CD4-positive, alpha-beta memory T cell (primary cell): ENCODE results near the gene EFCAB7. TPM values are rescaled to one million over a fixed set of nuclear protein-coding genes. Genes with fewer than 3 reads are reported as not detected.
A peak's percentile ranks its signal among the peaks of the same experiment; 100 is the strongest.

ENCODE experiments used
- CTCF ChIA-PET: fragments of 350-600 bp; sonication (Branson Sonifier 250); formaldehyde crosslinking; loops from one replicate; lab custom pipeline; 2021; ENCODE audit warnings: inconsistent platforms; ENCODE audit not compliant: partially characterized antibody; lab: Charles Lee
- POLR2A ChIA-PET: fragments of 350-600 bp; sonication (Branson Sonifier 250); formaldehyde crosslinking; loops from one replicate; lab custom pipeline; 2021; ENCODE audit not compliant: partially characterized antibody; lab: Charles Lee
- DNase-seq, 5 donors: peaks; one replicate each; pipeline versions ENCODE4 v3.0.0 to v3.0.0-alpha.2; 2020 to 2022; ENCODE audit warnings: mixed read lengths in 1 of 5
- H3K27ac ChIP-seq: one replicate; pipeline ENCODE4 v1.7.0; 2013; ENCODE audit warnings: low read depth, low read length
- H3K27me3 ChIP-seq: 2 replicates; pipeline ENCODE4 v1.7.0; 2013; ENCODE audit warnings: mild to moderate bottlenecking, low read length, moderate library complexity; ENCODE audit not compliant: insufficient read depth
- H3K36me3 ChIP-seq: 2 replicates; pipeline ENCODE4 v1.7.0; 2013; ENCODE audit warnings: mild to moderate bottlenecking, low read length, moderate library complexity; ENCODE audit not compliant: insufficient read depth
- H3K4me1 ChIP-seq: 2 replicates; pipeline ENCODE4 v1.7.0; 2013; ENCODE audit warnings: mild to moderate bottlenecking, low read length, moderate library complexity; ENCODE audit not compliant: insufficient read depth
- H3K4me3 ChIP-seq, 2 donors: one replicate each; pipeline ENCODE4 v1.7.0; 2013; ENCODE audit warnings: low read length in 2 of 2, mild to moderate bottlenecking in 1 of 2
- H3K9me3 ChIP-seq, 2 donors: one replicate each; pipeline ENCODE4 v1.7.0; 2013; ENCODE audit warnings: low read length in 2 of 2, control low read depth in 1 of 2; ENCODE audit not compliant: control insufficient read depth in 1 of 2
- H3K27ac Mint-ChIP-seq, 7 donors: one replicate each; pipeline ENCODE4 v1.8.0; 2020 to 2021; ENCODE audit warnings: mixed read lengths in 7 of 7, mild to moderate bottlenecking in 6 of 7, inconsistent platforms in 3 of 7, moderate library complexity in 3 of 7
- H3K27me3 Mint-ChIP-seq, 2 donors: one replicate each; pipeline ENCODE4 v1.8.0; 2020 to 2021; ENCODE audit warnings: mixed read lengths in 2 of 2
- H3K36me3 Mint-ChIP-seq, 2 donors: one replicate each; pipeline ENCODE4 v1.8.0; 2020 to 2021; ENCODE audit warnings: mixed read lengths in 2 of 2, inconsistent platforms in 1 of 2, mild to moderate bottlenecking in 1 of 2
- H3K4me1 Mint-ChIP-seq, 4 donors: one replicate each; pipeline ENCODE4 v1.8.0; 2020 to 2021; ENCODE audit warnings: mixed read lengths in 4 of 4, mild to moderate bottlenecking in 1 of 4
- H3K4me3 Mint-ChIP-seq, 8 donors: one replicate each; pipeline ENCODE4 v1.8.0; 2020 to 2021; ENCODE audit warnings: mixed read lengths in 8 of 8, mild to moderate bottlenecking in 7 of 8, moderate library complexity in 6 of 8, inconsistent platforms in 3 of 8
- H3K9me3 Mint-ChIP-seq, 8 donors: one replicate each; pipeline ENCODE4 v1.8.0; 2020 to 2021; ENCODE audit warnings: mixed read lengths in 8 of 8, mild to moderate bottlenecking in 5 of 8, inconsistent platforms in 3 of 8, moderate library complexity in 1 of 8
- intact Hi-C: fragments of 100-400 bp; cut with micrococcal nuclease; formaldehyde crosslinking; loops from one replicate; pipeline ENCODE4 v1.15.1; 2023
- polyA plus RNA-seq, 2 donors: library from polyadenylated mRNA; unstranded; fragments of 300-500 nt; fragmentation: Illumina TruSeq; gene quantifications; one replicate each; pipeline ENCODE4 v1.2.3, GENCODE V29; 2021
- total RNA-seq, 2 experiments: library from RNA; stranded (reverse); gene quantifications; one replicate each; pipeline ENCODE4 v1.2.3, GENCODE V29; 2021

EFCAB7 gene
- total and polyA plus RNA-seq, 4 experiments from 2014 or later = 4.3 to 15.1 (median 8.0) TPM

DNA sequence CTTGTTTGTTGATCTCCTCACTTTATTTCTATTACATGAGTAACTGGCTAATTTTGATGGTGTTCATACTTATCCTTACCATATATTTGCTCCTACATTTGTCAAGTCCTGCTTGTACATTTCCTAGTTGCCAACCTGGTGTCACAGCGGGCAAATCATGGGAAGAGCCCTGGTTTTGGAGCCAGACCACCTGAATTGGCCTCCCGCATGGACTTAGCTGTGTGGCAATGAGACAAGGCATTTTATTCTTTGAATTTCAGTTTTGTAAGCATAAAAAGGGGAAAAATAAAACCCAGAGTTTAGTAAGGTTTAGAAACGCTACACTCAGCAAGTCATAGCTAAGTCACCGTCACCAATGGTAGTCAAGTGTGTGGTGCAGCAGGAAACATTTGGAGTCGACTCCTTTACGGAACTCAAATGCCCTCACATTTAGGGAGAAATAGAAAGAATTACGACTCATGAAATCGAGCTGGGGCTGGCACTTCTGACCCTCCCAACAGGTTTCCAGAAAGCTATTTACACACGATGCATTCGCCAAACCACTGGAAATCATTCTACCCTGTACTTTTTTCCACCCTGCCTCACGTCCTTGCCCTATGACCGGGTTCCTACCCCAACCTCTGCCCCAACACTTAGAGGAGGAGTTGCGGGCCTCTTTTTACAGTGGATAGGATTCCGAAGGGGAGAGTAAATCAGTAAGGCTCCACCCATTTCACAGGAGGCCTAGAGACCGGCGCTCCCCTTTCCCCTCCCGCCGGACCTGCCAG lies 69.4 kb downstream of the EFCAB7 start:
- POLR2A ChIA-PET = interaction anchor here (0.6 to 2.6 kb wide), 12 partner anchors 10 to 1157 kb away, joined by 3 to 14 read pairs (median 4); partner anchors contain the start of genes EFCAB7 and ITGB3BP
- Histone ChIP-seq H3K4me3 (peak overlapping the region; percentile 44 to 94), H3K27me3 (no peaks in the 10 kb centered on the region), H3K9me3 (no peaks in the 10 kb centered on the region), H3K27ac (peak overlapping the region; percentile 73), H3K36me3 (no peaks in the 10 kb centered on the region), H3K4me1 (peaks cover 10% of the 10 kb centered on the region)
- Mint-ChIP-seq H3K4me1 (peaks cover 22 to 36% (median 28%) of the 10 kb centered on the region in 4 donors), H3K27ac (peak overlapping the region; percentile 79 to 99 (median 95)), H3K4me3 (peak overlapping the region; percentile 85 to 99 (median 96)), H3K27me3 (no peaks in the 10 kb centered on the region), H3K36me3 (peaks cover 0 to 12% of the 10 kb centered on the region in 2 donors), H3K9me3 (peaks cover 0 to 5% (median 0%) of the 10 kb centered on the region in 8 donors)
- intact Hi-C loops = loop anchor here (1.0 to 5.0 kb wide), 4 partner anchors 69 to 905 kb away; partner anchors contain the start of genes ALG6, DOCK7, EFCAB7 and ITGB3BP
- no peak for DNase-seq
- CTCF ChIA-PET = interaction anchor here (0.7 to 2.7 kb wide), 4 partner anchors 10 to 17 kb away, joined by 3 to 15 read pairs (median 3); no protein-coding TSS in a partner anchor

GRCh38 chr1:63593303-63593885 lies 70.1 kb downstream of the EFCAB7 start, which contains the start of gene PGM1:
Gene PGM1 (plus strand): TSS chr1:63593411. CDS start chr1:63593489, 78 bp downstream.
- H3K36me3 ChIP-seq = no peaks in the 10 kb centered on the region
- no peaks in the 10 kb centered on the region for H3K27me3 Mint-ChIP-seq
- H3K4me1 Mint-ChIP-seq = peaks cover 22 to 36% (median 28%) of the 10 kb centered on the region in 4 donors
- peak within 1 kb of the TSS; percentile 96 to 100 (median 99) for H3K27ac Mint-ChIP-seq
- H3K9me3 Mint-ChIP-seq = peaks cover 0 to 5% (median 0%) of the 10 kb centered on the region in 8 donors
- H3K4me3 ChIP-seq = peak within 1 kb of the TSS; percentile 48 to 94
- intact Hi-C loops = loop anchor here (1.0 to 5.0 kb wide), 4 partner anchors 70 to 906 kb away; partner anchors contain the start of genes ALG6, DOCK7, EFCAB7 and ITGB3BP
- peak within 1 kb of the TSS; percentile 73 for H3K27ac ChIP-seq
- no peaks in the 10 kb centered on the region for H3K27me3 ChIP-seq
- peak; percentile 78 to 83 (median 82) for DNase-seq
- no peaks in the 10 kb centered on the region for H3K9me3 ChIP-seq
- H3K4me3 Mint-ChIP-seq = peak within 1 kb of the TSS; percentile 95 to 99 (median 98)
- POLR2A ChIA-PET = interaction anchor here (0.6 to 2.6 kb wide), 14 partner anchors 11 to 1373 kb away, joined by 3 to 14 read pairs (median 4); partner anchors contain the start of genes EFCAB7, ITGB3BP and JAK1
- peaks cover 0 to 12% of the 10 kb centered on the region in 2 donors for H3K36me3 Mint-ChIP-seq
- CTCF ChIA-PET = interaction anchor here (0.6 to 1.4 kb wide), 4 partner anchors 11 to 18 kb away, joined by 3 read pairs; no protein-coding TSS in a partner anchor
- peaks cover 10% of the 10 kb centered on the region for H3K4me1 ChIP-seq

DNA sequence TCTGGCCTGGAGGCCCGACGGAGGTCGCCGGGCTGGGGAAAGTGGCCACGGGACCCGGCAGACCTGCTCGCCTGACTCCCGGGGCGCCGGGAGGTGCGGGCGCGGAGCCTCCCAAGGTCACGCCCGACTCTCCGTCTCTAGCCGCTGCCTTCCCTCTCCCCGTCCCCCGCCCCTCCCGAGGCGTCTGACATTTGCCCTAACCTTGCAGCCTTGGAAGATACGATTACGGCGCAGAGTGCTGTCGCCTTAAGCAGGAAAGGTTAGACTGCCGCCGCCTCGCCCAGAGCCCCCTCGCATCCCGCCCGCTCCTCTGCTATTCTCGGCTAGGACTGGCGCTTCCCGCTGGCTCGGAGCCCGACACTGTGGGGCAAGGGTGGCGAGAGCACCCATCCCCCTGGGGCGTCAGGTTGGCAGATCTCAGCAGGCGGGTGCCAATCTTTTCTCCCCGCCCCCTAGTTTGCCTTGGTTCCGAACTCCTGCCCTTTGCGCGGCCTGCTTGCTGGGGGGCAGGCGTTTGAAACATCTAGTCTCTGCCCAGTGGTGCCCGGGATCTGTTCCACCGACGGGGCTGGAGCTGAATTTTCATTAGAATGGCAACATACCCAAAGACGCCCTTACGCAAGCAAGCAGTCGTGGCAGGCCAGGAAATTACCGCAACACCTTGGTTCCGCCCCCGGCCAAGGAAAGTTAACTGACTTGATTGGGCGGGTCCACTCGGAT lies 70.7 kb downstream of the EFCAB7 start:
- peak overlapping the region; percentile 48 to 94 for H3K4me3 ChIP-seq
- peaks cover 20 to 36% (median 27%) of the 10 kb centered on the region in 4 donors for H3K4me1 Mint-ChIP-seq
- H3K9me3 ChIP-seq = no peaks in the 10 kb centered on the region
- peaks cover 10% of the 10 kb centered on the region for H3K4me1 ChIP-seq
- H3K9me3 Mint-ChIP-seq = peaks cover 0 to 5% (median 0%) of the 10 kb centered on the region in 8 donors
- H3K36me3 Mint-ChIP-seq = peaks cover 0 to 10% of the 10 kb centered on the region in 2 donors
- POLR2A ChIA-PET = interaction anchor here (0.7 to 2.6 kb wide), 11 partner anchors 10 to 1474 kb away, joined by 3 to 14 read pairs (median 4); partner anchors contain the start of genes EFCAB7, ITGB3BP and JAK1
- no peaks in the 10 kb centered on the region for H3K27me3 ChIP-seq
- H3K27ac Mint-ChIP-seq = peak overlapping the region; percentile 96 to 100 (median 99)
- intact Hi-C loops = loop anchor here (1.0 to 5.0 kb wide), 9 partner anchors 19 to 1474 kb away; partner anchors contain the start of genes ALG6, DOCK7, EFCAB7 and ITGB3BP
- DNase-seq = peak; percentile 82 to 90 (median 83)
- peak overlapping the region; percentile 95 to 99 (median 98) for H3K4me3 Mint-ChIP-seq
- H3K27ac ChIP-seq = peak overlapping the region; percentile 73
- H3K27me3 Mint-ChIP-seq = no peaks in the 10 kb centered on the region
- no peaks in the 10 kb centered on the region for H3K36me3 ChIP-seq
- CTCF ChIA-PET = interaction anchor here (0.6 to 1.5 kb wide), 2 partner anchors 18 to 19 kb away, joined by 3 read pairs; no protein-coding TSS in a partner anchor

DNA sequence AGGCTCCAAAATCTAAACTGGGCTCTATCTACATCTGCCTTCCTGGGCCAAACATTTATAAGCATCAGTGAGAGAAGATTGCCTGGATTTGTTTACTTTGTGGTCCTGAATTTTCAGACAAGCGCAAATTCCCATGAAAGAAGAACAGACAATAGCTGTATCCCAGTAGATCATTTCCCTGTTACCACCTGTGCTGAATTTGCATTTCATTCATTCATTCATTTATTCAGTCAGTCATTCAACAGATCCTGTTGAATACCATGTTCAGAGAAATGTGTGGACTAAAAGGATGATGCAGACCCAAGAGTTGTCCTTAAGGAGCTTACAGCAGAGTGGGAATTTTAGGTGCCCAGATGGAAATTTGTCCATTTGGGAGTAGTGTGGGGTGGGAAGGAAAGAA lies 72.1 kb downstream of the EFCAB7 start:
- Histone ChIP-seq H3K36me3 (no peaks in the 10 kb centered on the region), H3K4me3 (no peak overlapping the region), H3K27me3 (no peaks in the 10 kb centered on the region), H3K9me3 (no peaks in the 10 kb centered on the region), H3K27ac (no peak overlapping the region), H3K4me1 (peaks cover 10% of the 10 kb centered on the region)
- CTCF ChIA-PET = interaction anchor here (0.6 to 1.5 kb wide), 2 partner anchors 18 to 19 kb away, joined by 3 read pairs; no protein-coding TSS in a partner anchor
- intact Hi-C loops = loop anchor here (2.0 kb wide), 1 partner anchor 1159 kb away; the partner anchor contains the start of gene USP1
- POLR2A ChIA-PET = interaction anchor here (1.2 kb wide), 1 partner anchor 56 kb away, joined by 3 read pairs; no protein-coding TSS in a partner anchor
- no peaks in the 10 kb centered on the region for H3K27me3 Mint-ChIP-seq
- H3K36me3 Mint-ChIP-seq = peaks cover 4 to 13% of the 10 kb centered on the region in 2 donors
- no peak for DNase-seq
- peak overlapping the region in 4 of 8 donors; percentile 51 to 61 (median 56) for H3K4me3 Mint-ChIP-seq
- H3K4me1 Mint-ChIP-seq = peaks cover 20 to 36% (median 29%) of the 10 kb centered on the region in 4 donors
- H3K9me3 Mint-ChIP-seq = peaks cover 0 to 5% (median 0%) of the 10 kb centered on the region in 8 donors
- H3K27ac Mint-ChIP-seq = peak overlapping the region in 3 of 7 donors; percentile 6 to 68 (median 51)

DNA sequence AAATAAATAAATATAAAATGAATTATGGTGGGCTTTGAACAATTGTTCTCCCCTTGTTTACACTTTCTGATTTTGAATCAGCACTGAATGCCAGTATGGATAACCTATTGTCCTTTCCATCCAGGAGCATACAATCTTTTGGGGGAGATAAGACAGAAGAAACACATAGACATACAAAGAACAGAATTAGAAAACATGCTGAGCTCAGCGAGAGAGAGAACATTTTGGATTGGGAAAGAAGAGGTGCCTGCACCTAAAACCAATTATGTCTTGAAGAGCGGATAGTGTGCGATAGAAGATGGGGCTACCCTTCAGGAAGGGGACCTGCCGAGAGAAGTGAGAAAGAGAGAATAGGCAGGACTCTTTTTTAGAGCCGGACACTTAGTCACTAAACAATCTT lies 76.5 kb downstream of the EFCAB7 start:
- H3K4me1 ChIP-seq = no peaks in the 10 kb centered on the region
- H3K27ac ChIP-seq = no peak overlapping the region
- Mint-ChIP-seq H3K9me3 (no peaks in the 10 kb centered on the region), H3K36me3 (peaks cover 7 to 8% of the 10 kb centered on the region in 2 donors), H3K4me3 (no peak overlapping the region), H3K27ac (no peak overlapping the region), H3K4me1 (peaks cover 5 to 26% (median 12%) of the 10 kb centered on the region in 4 donors), H3K27me3 (no peaks in the 10 kb centered on the region)
- no peaks in the 10 kb centered on the region for H3K36me3 ChIP-seq
- intact Hi-C loops = no loop called here
- no peak overlapping the region for H3K4me3 ChIP-seq
- no peaks in the 10 kb centered on the region for H3K27me3 ChIP-seq
- POLR2A ChIA-PET = no interaction called here
- no peak for DNase-seq
- CTCF ChIA-PET = no interaction called here
- no peaks in the 10 kb centered on the region for H3K9me3 ChIP-seq

DNA sequence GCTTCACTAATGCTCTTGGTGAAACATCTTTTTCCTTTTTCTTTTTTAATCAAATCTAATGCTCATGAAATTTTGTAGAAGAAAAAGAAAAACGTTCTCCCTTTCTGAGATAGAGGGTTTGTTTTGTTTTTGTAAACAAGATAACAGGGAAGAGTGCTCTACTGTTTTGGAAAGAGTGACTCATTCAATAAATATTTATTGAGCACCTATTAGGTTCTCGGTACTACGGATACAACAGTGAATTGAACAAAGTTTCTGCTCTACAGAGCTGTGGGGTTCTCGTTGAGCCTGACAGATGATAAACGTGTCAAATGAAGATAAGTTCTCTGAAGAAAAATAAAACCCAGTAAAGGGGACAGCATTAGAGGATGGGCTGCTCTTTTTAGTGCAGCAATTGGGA lies 76.9 kb downstream of the EFCAB7 start:
- Mint-ChIP-seq H3K27ac (no peak overlapping the region), H3K4me1 (peaks cover 5 to 25% (median 12%) of the 10 kb centered on the region in 4 donors), H3K27me3 (no peaks in the 10 kb centered on the region), H3K36me3 (peaks cover 7 to 8% of the 10 kb centered on the region in 2 donors), H3K9me3 (no peaks in the 10 kb centered on the region), H3K4me3 (no peak overlapping the region)
- Histone ChIP-seq H3K9me3 (no peaks in the 10 kb centered on the region), H3K4me3 (no peak overlapping the region), H3K4me1 (no peaks in the 10 kb centered on the region), H3K27me3 (no peaks in the 10 kb centered on the region), H3K27ac (no peak overlapping the region), H3K36me3 (no peaks in the 10 kb centered on the region)
- ChIA-PET CTCF (no interaction called here), POLR2A (no interaction called here)
- intact Hi-C loops = no loop called here
- no peak for DNase-seq
